ENCODE measurements around the gene TAF6. TPM values are rescaled to one million over a fixed set of nuclear protein-coding genes. Genes with fewer than 3 reads are reported as not detected.

TAF6 gene
- total RNA-seq, 4 donors from 2014 or later, result 32.8 to 76.7 (median 49.7) TPM

DNA sequence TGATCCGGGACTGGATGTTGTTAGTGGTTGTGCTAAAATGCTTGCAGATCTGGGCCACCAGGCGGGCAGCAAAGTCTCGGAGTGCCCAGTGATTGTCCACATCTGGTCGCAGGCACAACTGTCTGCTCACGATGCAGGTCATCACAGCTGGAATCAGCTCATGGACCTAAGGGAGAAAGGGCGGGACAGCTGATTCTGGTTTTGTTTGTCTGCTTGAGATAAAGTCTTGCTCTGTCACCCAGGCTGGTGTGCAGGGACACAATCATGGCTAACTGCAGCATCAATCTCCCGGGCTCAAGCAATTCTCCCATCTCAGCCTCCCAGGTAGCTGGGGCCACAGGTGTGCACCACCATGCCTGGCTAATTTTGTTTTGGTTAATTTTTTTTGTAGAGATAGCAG, 8.0 kb downstream of the TAF6 start:
- H3K27me3 ChIP-seq, result no peaks in the 10 kb centered on the region
- H3K4me3 ChIP-seq, result no peak overlapping the region
- H3K9me3 ChIP-seq, result no peaks in the 10 kb centered on the region
- H3K36me3 ChIP-seq, result peaks cover 0 to 81% (median 0%) of the 10 kb centered on the region in 3 donors
- H3K27ac ChIP-seq, result no peak overlapping the region
- no peak for DNase-seq
- TF ChIP-seq, protein P1, sequence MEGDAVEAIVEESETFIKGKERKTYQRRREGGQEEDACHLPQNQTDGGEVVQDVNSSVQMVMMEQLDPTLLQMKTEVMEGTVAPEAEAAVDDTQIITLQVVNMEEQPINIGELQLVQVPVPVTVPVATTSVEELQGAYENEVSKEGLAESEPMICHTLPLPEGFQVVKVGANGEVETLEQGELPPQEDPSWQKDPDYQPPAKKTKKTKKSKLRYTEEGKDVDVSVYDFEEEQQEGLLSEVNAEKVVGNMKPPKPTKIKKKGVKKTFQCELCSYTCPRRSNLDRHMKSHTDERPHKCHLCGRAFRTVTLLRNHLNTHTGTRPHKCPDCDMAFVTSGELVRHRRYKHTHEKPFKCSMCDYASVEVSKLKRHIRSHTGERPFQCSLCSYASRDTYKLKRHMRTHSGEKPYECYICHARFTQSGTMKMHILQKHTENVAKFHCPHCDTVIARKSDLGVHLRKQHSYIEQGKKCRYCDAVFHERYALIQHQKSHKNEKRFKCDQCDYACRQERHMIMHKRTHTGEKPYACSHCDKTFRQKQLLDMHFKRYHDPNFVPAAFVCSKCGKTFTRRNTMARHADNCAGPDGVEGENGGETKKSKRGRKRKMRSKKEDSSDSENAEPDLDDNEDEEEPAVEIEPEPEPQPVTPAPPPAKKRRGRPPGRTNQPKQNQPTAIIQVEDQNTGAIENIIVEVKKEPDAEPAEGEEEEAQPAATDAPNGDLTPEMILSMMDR (IDR thresholded peaks at IDR 0.05), result no peak
- H3K4me1 ChIP-seq, result no peaks in the 10 kb centered on the region

DNA sequence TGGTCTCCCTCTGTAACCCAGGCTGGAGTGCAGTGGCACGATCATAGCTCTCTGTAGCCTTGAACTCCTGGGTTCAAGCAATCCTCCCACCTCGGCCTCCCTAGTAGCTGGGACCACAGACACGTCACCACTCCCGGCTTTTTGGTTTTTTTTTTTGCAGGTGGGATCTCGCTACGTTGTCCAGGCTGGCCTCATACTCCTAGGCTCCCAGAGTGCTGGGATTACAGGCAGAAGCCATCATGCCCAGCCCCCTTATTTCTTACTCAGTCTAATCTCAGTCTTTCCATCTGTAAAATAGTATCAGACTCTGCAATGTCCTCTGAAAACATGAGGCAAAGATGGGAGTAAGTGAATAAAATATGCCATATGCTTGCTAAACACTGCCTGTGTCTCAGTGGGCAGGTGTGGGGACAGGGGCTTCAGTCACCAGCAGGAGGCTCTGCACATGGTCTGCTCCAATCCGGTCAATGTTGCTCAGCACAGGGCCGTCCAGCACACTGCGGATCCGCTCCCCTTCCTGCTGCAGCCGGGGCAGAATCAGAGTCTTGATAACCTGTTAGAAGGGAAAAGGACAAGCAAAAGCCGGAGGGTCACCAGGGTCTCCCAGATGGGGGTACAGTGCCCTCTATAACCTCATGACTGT, 9.5 kb downstream of the TAF6 start:
- H3K27ac ChIP-seq, result no peak overlapping the region
- H3K36me3 ChIP-seq, result peaks cover 0 to 94% (median 0%) of the 10 kb centered on the region in 3 donors
- no peak overlapping the region for H3K4me3 ChIP-seq
- TF ChIP-seq, protein P1 (IDR thresholded peaks at IDR 0.05), result no peak
- TF ChIP-seq POLR2A (IDR thresholded peaks at IDR 0.05), result no peak
- no peaks in the 10 kb centered on the region for H3K27me3 ChIP-seq
- H3K9me3 ChIP-seq, result no peaks in the 10 kb centered on the region
- no peaks in the 10 kb centered on the region for H3K4me1 ChIP-seq
- DNase-seq, result no peak

GRCh38 chr7:100107890-100108289, 11.3 kb downstream of the TAF6 start:
- Histone ChIP-seq H3K9me3 (no peaks in the 10 kb centered on the region), H3K36me3 (peaks cover 0 to 93% (median 0%) of the 10 kb centered on the region in 3 donors), H3K27ac (no peak overlapping the region), H3K4me3 (no peak overlapping the region), H3K4me1 (no peaks in the 10 kb centered on the region), H3K27me3 (no peaks in the 10 kb centered on the region)
- TF ChIP-seq POLR2A (IDR thresholded peaks at IDR 0.05), result no peak
- TF ChIP-seq, protein P1 (IDR thresholded peaks at IDR 0.05), result no peak
- no peak for DNase-seq

GRCh38 chr7:100107125-100107737, 11.9 kb downstream of the TAF6 start:
- TF ChIP-seq POLR2A (IDR thresholded peaks at IDR 0.05), result no peak
- TF ChIP-seq, protein P1 (IDR thresholded peaks at IDR 0.05), result no peak
- H3K36me3 ChIP-seq, result peaks cover 0 to 87% (median 0%) of the 10 kb centered on the region in 3 donors
- H3K27ac ChIP-seq, result no peak overlapping the region
- DNase-seq, result no peak
- H3K4me1 ChIP-seq, result peaks cover 0 to 6% (median 1%) of the 10 kb centered on the region in 4 donors
- H3K4me3 ChIP-seq, result no peak overlapping the region
- no peaks in the 10 kb centered on the region for H3K27me3 ChIP-seq
- H3K9me3 ChIP-seq, result no peaks in the 10 kb centered on the region

DNA sequence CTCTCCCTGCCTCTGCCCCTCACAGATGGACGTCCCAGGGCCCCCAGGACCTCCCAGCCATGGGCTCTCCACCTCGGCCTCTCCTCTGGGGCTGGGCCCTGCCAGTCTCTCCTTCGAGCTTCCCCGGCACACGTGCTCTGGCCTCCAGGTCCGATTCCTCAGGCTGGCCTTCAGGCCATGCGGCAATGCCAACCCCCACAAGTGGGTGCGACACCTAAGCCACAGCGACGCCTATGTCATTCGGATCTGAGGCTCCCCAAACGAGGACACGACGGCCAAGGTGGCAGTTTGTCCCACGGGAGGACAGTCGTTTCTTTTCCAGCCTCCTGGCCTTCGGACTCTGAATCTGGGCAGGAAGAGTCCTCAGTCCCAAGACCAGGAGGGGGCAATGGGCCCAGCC, 12.5 kb downstream of the TAF6 start:
- no peak for DNase-seq
- peaks cover 0 to 81% (median 0%) of the 10 kb centered on the region in 3 donors for H3K36me3 ChIP-seq
- H3K9me3 ChIP-seq, result no peaks in the 10 kb centered on the region

More for the DNA sequence above, 12.5 kb downstream of the TAF6 start:
- Histone ChIP-seq H3K4me1 (peaks cover 0 to 8% (median 2%) of the 10 kb centered on the region in 4 donors), H3K27me3 (no peaks in the 10 kb centered on the region), H3K4me3 (no peak overlapping the region), H3K27ac (no peak overlapping the region)
- TF ChIP-seq POLR2A (IDR thresholded peaks at IDR 0.05), result no peak
- TF ChIP-seq, protein P1 (IDR thresholded peaks at IDR 0.05), result no peak

Measured in Peyer's patch (tissue), 4 donors.